ENCODE measurements around the gene NUTF2. TPM values are rescaled to one million over a fixed set of nuclear protein-coding genes. Genes with fewer than 3 reads are reported as not detected.
A peak's percentile ranks its signal among the peaks of the same experiment; 100 is the strongest.

NUTF2 gene
- total RNA-seq, 1 experiment from 2014 or later = 145 TPM

GRCh38 chr16:67845291-67846062 lies 1.3 kb upstream of the NUTF2 start:
- ChIA-PET RAD21 (ENCODE audit: low non-redundant PET in 1 of 2, low total read pairs in 2 of 2, uncharacterized antibody in 2 of 2, unreplicated experiment in 2 of 2) (no interaction called here), POLR2A (interaction anchor here (1.2 to 1.7 kb wide), 3 partner anchors 11 to 39 kb away, joined by 5 to 7 read pairs (median 6); partner anchors contain the start of genes RANBP10 and TSNAXIP1), CTCF (interaction anchor here (1.1 to 2.4 kb wide), 2 partner anchors 29 to 39 kb away, joined by 5 to 18 read pairs; partner anchors contain the start of genes RANBP10 and TSNAXIP1)
- intact Hi-C loops (cut with micrococcal nuclease) = loop anchor here (1.0 kb wide), 1 partner anchor 39 kb away; the partner anchor contains the start of genes RANBP10 and TSNAXIP1
- no peak for ATAC-seq
- no TSS peak for BruUV-seq (replicated peaks)
- peak overlapping the region; percentile 83 for H3K27ac ChIP-seq (ENCODE audit: low read depth, low read length)
- H3K4me3 ChIP-seq (replicated peaks in 1 of 2; ENCODE audit: low read depth in 1 of 2, low read length in 2 of 2) = peak overlapping the region; percentile 83 to 96
- H3K4me1 ChIP-seq (ENCODE audit: control insufficient read depth in 1 of 2, insufficient read depth in 2 of 2, low read length in 2 of 2) = peaks cover 20 to 53% of the 10 kb centered on the region in 2 experiments
- peaks cover 54% of the 10 kb centered on the region for H3K79me2 ChIP-seq (ENCODE audit: insufficient read depth, low read length)
- peak overlapping the region; percentile 93 for H3K9ac ChIP-seq (ENCODE audit: low read length)
- H3K9me3 ChIP-seq (ENCODE audit: control insufficient read depth in 1 of 2, insufficient read depth in 1 of 2, low read depth in 1 of 2, low read length in 2 of 2) = no peaks in the 10 kb centered on the region
- H4K20me1 ChIP-seq (ENCODE audit: insufficient read depth) = peaks cover 4% of the 10 kb centered on the region; the same call in 1 of the 2 replicates
- no peak for TF ChIP-seq JUND (IDR thresholded peaks at IDR 0.05)
- no peak for TF ChIP-seq MAX (IDR thresholded peaks at IDR 0.05)
- TF ChIP-seq TCF7L2 (IDR thresholded peaks at IDR 0.05; ENCODE audit: borderline replicate concordance, extremely low read depth, insufficient read depth, insufficient read length) = no peak
- DNase-seq (ENCODE audit: low read depth, low spot score) = no peak
- peak overlapping the region; percentile 82 for H3K4me2 ChIP-seq (ENCODE audit: low read length)
- no peaks in the 10 kb centered on the region for H3K9me2 ChIP-seq (ENCODE audit: insufficient read depth)
- no peak overlapping the region for H2AFZ ChIP-seq (ENCODE audit: low read depth, low read length, poor library complexity, severe bottlenecking)
- peaks cover 4 to 6% of the 10 kb centered on the region in 2 experiments; a peak in 2 of 4 replicates for H3K36me3 ChIP-seq (ENCODE audit: control insufficient read depth in 1 of 2, insufficient read depth in 2 of 2, low read length in 2 of 2)
- no peaks in the 10 kb centered on the region for H3K27me3 ChIP-seq (ENCODE audit: insufficient read depth, low read length)

- ATAC-seq (no peak), DNase-seq (ENCODE audit: low read depth, low spot score) (no peak)
- Histone ChIP-seq H3K27ac (ENCODE audit: low read depth, low read length) (peak overlapping the region; percentile 83), H3K9ac (ENCODE audit: low read length) (peak overlapping the region; percentile 93), H3K9me2 (ENCODE audit: insufficient read depth) (no peaks in the 10 kb centered on the region), H4K20me1 (ENCODE audit: insufficient read depth) (peaks cover 4% of the 10 kb centered on the region; the same call in 1 of the 2 replicates), H2AFZ (ENCODE audit: low read depth, low read length, poor library complexity, severe bottlenecking) (no peak overlapping the region), H3K36me3 (ENCODE audit: control insufficient read depth in 1 of 2, insufficient read depth in 2 of 2, low read length in 2 of 2) (peaks cover 4 to 6% of the 10 kb centered on the region in 2 experiments; a peak in 2 of 4 replicates), H3K4me2 (ENCODE audit: low read length) (peak overlapping the region; percentile 82), H3K79me2 (ENCODE audit: insufficient read depth, low read length) (peaks cover 59% of the 10 kb centered on the region), H3K4me3 (replicated peaks in 1 of 2; ENCODE audit: low read depth in 1 of 2, low read length in 2 of 2) (peak overlapping the region; percentile 83 to 96), H3K9me3 (ENCODE audit: control insufficient read depth in 1 of 2, insufficient read depth in 1 of 2, low read depth in 1 of 2, low read length in 2 of 2) (no peaks in the 10 kb centered on the region), H3K4me1 (ENCODE audit: control insufficient read depth in 1 of 2, insufficient read depth in 2 of 2, low read length in 2 of 2) (peaks cover 20 to 53% of the 10 kb centered on the region in 2 experiments), H3K27me3 (ENCODE audit: insufficient read depth, low read length) (no peaks in the 10 kb centered on the region)
- ChIA-PET RAD21 (ENCODE audit: low non-redundant PET in 1 of 2, low total read pairs in 2 of 2, uncharacterized antibody in 2 of 2, unreplicated experiment in 2 of 2) (no interaction called here), CTCF (interaction anchor here (2.4 kb wide), 1 partner anchor 30 kb away, joined by 18 read pairs; no protein-coding TSS in a partner anchor), POLR2A (interaction anchor here (0.7 to 1.7 kb wide), 3 partner anchors 12 to 39 kb away, joined by 3 to 6 read pairs (median 5); partner anchors contain the start of genes RANBP10 and TSNAXIP1)
- intact Hi-C loops (cut with micrococcal nuclease) = loop anchor here (1.0 kb wide), 1 partner anchor 40 kb away; the partner anchor contains the start of genes RANBP10 and TSNAXIP1
- BruUV-seq (replicated peaks) = TSS peak; percentile 83
- TF ChIP-seq ATF3 (IDR thresholded peaks at IDR 0.05) (no peak), YY1 (IDR thresholded peaks at IDR 0.05; ENCODE audit: extremely low read depth, insufficient replicate concordance, low read depth, low read length) (no peak), RAD21 (IDR thresholded peaks at IDR 0.05; ENCODE audit: low read depth) (no peak), FOSL1 (IDR thresholded peaks at IDR 0.05; ENCODE audit: low read depth) (no peak), CEBPB (IDR thresholded peaks at IDR 0.05; ENCODE audit: low read depth) (no peak), TCF7L2 (IDR thresholded peaks at IDR 0.05; ENCODE audit: borderline replicate concordance, extremely low read depth, insufficient read depth, insufficient read length) (no peak), SRF (IDR thresholded peaks at IDR 0.05; ENCODE audit: low read depth) (no peak), SIN3A (IDR thresholded peaks at IDR 0.05; ENCODE audit: low read depth) (no peak), ZFX (IDR thresholded peaks at IDR 0.05) (no peak), EZH2 (IDR thresholded peaks at IDR 0.05) (no peak), ELF1 (IDR thresholded peaks at IDR 0.05; ENCODE audit: borderline replicate concordance, low read depth) (no peak), EGR1 (IDR thresholded peaks at IDR 0.05; ENCODE audit: low read depth) (no peak), REST (IDR thresholded peaks at IDR 0.05; ENCODE audit: low read depth) (no peak), JUND (IDR thresholded peaks at IDR 0.05) (no peak)
These were observed 742 bp upstream of the NUTF2 start for GRCh38 chr16:67846063-67846319.
